Tibial artery (tissue), 4 donors: ENCODE measurements around the gene GLP2R.

Source experiments
- DNase-seq, 2 donors: peaks; one replicate each; pipeline ENCODE4 v3.0.0-alpha.2; 2019
- H3K27ac ChIP-seq, 2 donors: fragments of 200-600 bp; sonication (generic) in 1 of 2; 1 replicate in 1 of 2; 2 replicates in 1 of 2; pipeline ENCODE4 v1.5.1; 2018 to 2019; ENCODE audit warnings: mild to moderate bottlenecking in 1 of 2
- H3K27me3 ChIP-seq, 2 donors: fragments of 200-600 bp; sonication (generic) in 1 of 2; one replicate each; pipeline versions ENCODE4 v1.5.1 to v1.6.0; 2016 to 2019
- H3K36me3 ChIP-seq, 3 donors: fragments of 200-600 bp; sonication (generic) in 2 of 3; one replicate each; pipeline ENCODE4 v1.5.1; 2016 to 2019; ENCODE audit warnings: mild to moderate bottlenecking in 2 of 3
- H3K4me1 ChIP-seq, 4 donors: fragments of 200-600 bp; sonication (generic) in 2 of 4; 1 replicate in 3 of 4; 2 replicates in 1 of 4; pipeline ENCODE4 v1.5.1; 2016 to 2019
- H3K4me3 ChIP-seq, 2 donors: fragments of 200-600 bp; sonication (generic) in 1 of 2; 1 replicate in 1 of 2; 2 replicates in 1 of 2; pipeline ENCODE4 v1.5.1; 2018 to 2019; ENCODE audit warnings: mild to moderate bottlenecking in 2 of 2
- H3K9me3 ChIP-seq, 3 donors: fragments of 200-600 bp; sonication (generic) in 1 of 3; one replicate each; pipeline ENCODE4 v1.5.1; 2016 to 2019
- intact Hi-C: fragments of 100-400 bp; cut with DNase I; formaldehyde crosslinking; loops from one replicate; pipeline ENCODE4 v1.15.0; 2023; ENCODE audit warnings: low total_unique reads
- TF ChIP-seq, protein P1 (sequence below), 2 experiments: fragments of 200-600 bp in 1 of 2; fragments of 450-650 bp in 1 of 2; IDR thresholded peaks; one replicate each; pipeline ENCODE4 v1.5.1; 2017 to 2019; ENCODE audit warnings: antibody characterized with exemption in 2 of 2, mild to moderate bottlenecking in 1 of 2, moderate library complexity in 1 of 2

The GLP2R gene

GRCh38 chr17:9798724-9799123 is 27.0 kb upstream of the GLP2R start:
- intact Hi-C loops, result no loop called here
- no peak overlapping the region for H3K4me3 ChIP-seq
- H3K4me1 ChIP-seq, result no peaks in the 10 kb centered on the region
- peaks cover 0 to 2% (median 0%) of the 10 kb centered on the region in 3 donors for H3K9me3 ChIP-seq
- TF ChIP-seq, protein P1, sequence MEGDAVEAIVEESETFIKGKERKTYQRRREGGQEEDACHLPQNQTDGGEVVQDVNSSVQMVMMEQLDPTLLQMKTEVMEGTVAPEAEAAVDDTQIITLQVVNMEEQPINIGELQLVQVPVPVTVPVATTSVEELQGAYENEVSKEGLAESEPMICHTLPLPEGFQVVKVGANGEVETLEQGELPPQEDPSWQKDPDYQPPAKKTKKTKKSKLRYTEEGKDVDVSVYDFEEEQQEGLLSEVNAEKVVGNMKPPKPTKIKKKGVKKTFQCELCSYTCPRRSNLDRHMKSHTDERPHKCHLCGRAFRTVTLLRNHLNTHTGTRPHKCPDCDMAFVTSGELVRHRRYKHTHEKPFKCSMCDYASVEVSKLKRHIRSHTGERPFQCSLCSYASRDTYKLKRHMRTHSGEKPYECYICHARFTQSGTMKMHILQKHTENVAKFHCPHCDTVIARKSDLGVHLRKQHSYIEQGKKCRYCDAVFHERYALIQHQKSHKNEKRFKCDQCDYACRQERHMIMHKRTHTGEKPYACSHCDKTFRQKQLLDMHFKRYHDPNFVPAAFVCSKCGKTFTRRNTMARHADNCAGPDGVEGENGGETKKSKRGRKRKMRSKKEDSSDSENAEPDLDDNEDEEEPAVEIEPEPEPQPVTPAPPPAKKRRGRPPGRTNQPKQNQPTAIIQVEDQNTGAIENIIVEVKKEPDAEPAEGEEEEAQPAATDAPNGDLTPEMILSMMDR (IDR thresholded peaks at IDR 0.05), result no peak
- no peaks in the 10 kb centered on the region for H3K36me3 ChIP-seq
- H3K27me3 ChIP-seq, result peaks cover 0 to 4% of the 10 kb centered on the region in 2 donors
- DNase-seq, result no peak
- H3K27ac ChIP-seq, result no peak overlapping the region

DNA sequence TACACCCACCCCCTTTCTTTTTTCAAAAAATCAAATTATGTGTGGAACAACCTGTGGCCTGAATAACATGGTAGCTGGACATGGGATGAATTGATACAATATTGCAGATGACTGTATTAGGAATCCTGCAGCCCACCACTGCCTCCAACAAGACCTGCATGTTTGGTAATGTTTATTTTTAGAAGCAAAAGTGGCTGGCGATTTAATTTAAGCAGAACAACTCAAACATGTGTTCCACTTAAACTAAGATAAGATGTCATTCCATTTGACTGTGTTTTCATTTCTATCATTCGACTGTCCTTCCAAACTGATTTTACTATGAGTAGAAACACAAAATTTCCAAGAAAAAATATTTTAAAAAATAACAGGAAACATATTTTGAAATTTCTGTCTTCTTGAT is 24.2 kb upstream of the GLP2R start:
- intact Hi-C loops, result no loop called here
- TF ChIP-seq, protein P1 (IDR thresholded peaks at IDR 0.05), result no peak
- Histone ChIP-seq H3K27me3 (peaks cover 0 to 4% of the 10 kb centered on the region in 2 donors), H3K9me3 (peaks cover 0 to 11% (median 8%) of the 10 kb centered on the region in 3 donors), H3K4me1 (no peaks in the 10 kb centered on the region), H3K27ac (no peak overlapping the region), H3K36me3 (no peaks in the 10 kb centered on the region), H3K4me3 (no peak overlapping the region)
- DNase-seq, result no peak

DNA sequence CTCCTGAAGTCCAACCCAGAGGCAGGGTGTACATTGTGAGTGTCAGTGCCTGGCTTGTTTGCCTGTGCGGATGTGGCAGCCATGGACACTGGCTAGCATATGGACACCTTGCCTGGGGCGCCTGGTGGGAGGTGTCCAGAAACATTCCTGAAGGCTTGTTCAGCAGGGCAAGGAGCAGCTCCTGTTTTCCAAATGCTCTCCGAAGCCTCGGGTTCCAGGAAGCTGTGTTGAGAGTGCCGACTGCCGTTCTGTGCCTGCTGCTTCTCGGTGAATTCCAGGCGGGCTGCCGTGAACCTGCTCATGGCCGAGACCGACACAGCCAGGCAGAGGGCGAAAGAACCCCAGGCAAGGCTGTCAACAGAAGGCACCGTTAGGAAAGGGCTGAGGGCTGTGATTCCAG is 23.4 kb upstream of the GLP2R start:
- Histone ChIP-seq H3K36me3 (no peaks in the 10 kb centered on the region), H3K4me1 (no peaks in the 10 kb centered on the region), H3K4me3 (no peak overlapping the region), H3K9me3 (peaks cover 0 to 11% (median 8%) of the 10 kb centered on the region in 3 donors), H3K27ac (no peak overlapping the region), H3K27me3 (peaks cover 0 to 4% of the 10 kb centered on the region in 2 donors)
- TF ChIP-seq, protein P1 (IDR thresholded peaks at IDR 0.05), result no peak
- DNase-seq, result no peak
- intact Hi-C loops, result no loop called here

DNA sequence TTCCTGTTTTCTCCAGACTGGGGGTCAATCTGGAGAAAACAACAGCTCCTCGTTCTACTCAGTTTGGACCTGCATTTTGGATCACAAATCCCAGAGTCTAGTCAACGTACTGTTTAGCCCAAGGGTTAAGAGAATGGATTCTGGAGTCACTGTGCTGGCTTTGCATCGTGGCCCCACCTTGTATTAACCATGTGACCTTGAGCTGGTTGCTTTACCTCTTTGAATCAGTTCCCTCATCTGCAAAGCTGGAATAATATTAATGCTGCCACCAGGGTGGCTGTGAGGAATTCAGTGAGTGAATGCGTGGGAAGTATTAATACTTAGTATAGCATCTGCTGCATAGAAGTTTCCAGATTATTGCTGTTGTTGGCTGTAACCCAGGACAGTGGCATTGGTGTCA is 23.0 kb upstream of the GLP2R start:
- intact Hi-C loops, result no loop called here
- Histone ChIP-seq H3K27ac (no peak overlapping the region), H3K4me1 (no peaks in the 10 kb centered on the region), H3K4me3 (no peak overlapping the region), H3K27me3 (peaks cover 0 to 4% of the 10 kb centered on the region in 2 donors), H3K36me3 (no peaks in the 10 kb centered on the region), H3K9me3 (peaks cover 0 to 11% (median 8%) of the 10 kb centered on the region in 3 donors)
- DNase-seq, result no peak
- TF ChIP-seq, protein P1 (IDR thresholded peaks at IDR 0.05), result no peak

GRCh38 chr17:9805769-9806168 is 20.0 kb upstream of the GLP2R start:
- intact Hi-C loops, result no loop called here

More at GRCh38 chr17:9805769-9806168, 20.0 kb upstream of the GLP2R start:
- H3K4me1 ChIP-seq, result no peaks in the 10 kb centered on the region
- H3K9me3 ChIP-seq, result peaks cover 0 to 11% (median 8%) of the 10 kb centered on the region in 3 donors
- no peaks in the 10 kb centered on the region for H3K27me3 ChIP-seq
- no peak overlapping the region for H3K4me3 ChIP-seq
- no peak for DNase-seq
- TF ChIP-seq, protein P1 (IDR thresholded peaks at IDR 0.05), result no peak
- no peak overlapping the region for H3K27ac ChIP-seq
- no peaks in the 10 kb centered on the region for H3K36me3 ChIP-seq
